UCSD-AML1 (cell line): ENCODE data around the gene VSIG10L.

ENCODE experiments used
- DNase-seq: peaks from one replicate; lab custom pipeline; 2025; ENCODE audit not compliant: unreplicated experiment; lab: John Stamatoyannopoulos, UW

VSIG10L gene

GRCh38 chr19:51365965-51366388 is 24.0 kb upstream of the VSIG10L start, which contains the start of gene ETFB:
TSS of gene ETFB (minus strand) at chr19:51366388. CDS start at chr19:51366326, 62 bp downstream.
- DNase-seq = no peak

GRCh38 chr19:51365211-51365964 is 23.4 kb upstream of the VSIG10L start:
- peak; percentile 48 for DNase-seq

- DNase-seq = no peak
These were observed 22.5 kb upstream of the VSIG10L start for GRCh38 chr19:51364200-51365106.

GRCh38 chr19:51361239-51361638 is 19.3 kb upstream of the VSIG10L start:
- no peak for DNase-seq

GRCh38 chr19:51359294-51359693 is 17.4 kb upstream of the VSIG10L start:
- DNase-seq = no peak

GRCh38 chr19:51357952-51358351 is 16.0 kb upstream of the VSIG10L start:
- no peak for DNase-seq

GRCh38 chr19:51356159-51356801 is 14.3 kb upstream of the VSIG10L start:
- no peak for DNase-seq

GRCh38 chr19:51354742-51355148 is 12.8 kb upstream of the VSIG10L start:
- DNase-seq = no peak

- no peak for DNase-seq
These were observed 12.3 kb upstream of the VSIG10L start for GRCh38 chr19:51354103-51354741.

GRCh38 chr19:51352783-51353360 is 10.9 kb upstream of the VSIG10L start:
- no peak for DNase-seq

- no peak for DNase-seq
These were observed 9.5 kb upstream of the VSIG10L start for GRCh38 chr19:51351266-51351990.

GRCh38 chr19:51347209-51347928 is 5.4 kb upstream of the VSIG10L start:
- no peak for DNase-seq

GRCh38 chr19:51346742-51347141 is 4.8 kb upstream of the VSIG10L start:
- DNase-seq = no peak

GRCh38 chr19:51345076-51345620 is 3.2 kb upstream of the VSIG10L start:
- no peak for DNase-seq

GRCh38 chr19:51342631-51343569 is 961 bp upstream of the VSIG10L start:
- no peak for DNase-seq

GRCh38 chr19:51341066-51341465 is 873 bp downstream of the VSIG10L start:
- DNase-seq = no peak

GRCh38 chr19:51339687-51340656 is 2.0 kb downstream of the VSIG10L start:
- DNase-seq = peak; percentile 97
